GM12878 (cell line): ENCODE data around the gene MYO16. TPM values are rescaled to one million over a fixed set of nuclear protein-coding genes. Genes with fewer than 3 reads are reported as not detected.

Experiments used
- ATAC-seq: fragments of 200-7000 bp; cut with Tn5 transposase; 3 replicates; pipeline ENCODE4 v1.9.1; 2020; ENCODE audit warnings: mild to moderate bottlenecking, moderate library complexity
- BruUV-seq: library from RNA; stranded (reverse); fragments of 400-500 nt; replicated peaks from 2 replicates; lab custom pipeline; 2021; lab: Mats Ljungman, UMichigan
- CTCF ChIA-PET: fragments of 300-600 bp; sonication (Branson Sonifier 250); formaldehyde crosslinking; extraction: SDS; loops from one replicate; lab custom pipeline; 2021; ENCODE audit warnings: inconsistent platforms; lab: Yijun Ruan, JAX
- POLR2A ChIA-PET: fragments of 350-600 bp; formaldehyde crosslinking; extraction: SDS; loops from one replicate; lab custom pipeline; 2021; ENCODE audit warnings: inconsistent platforms; lab: Charles Lee
- RAD21 ChIA-PET: fragments of 300-600 bp; sonication (Branson Sonifier 250); formaldehyde crosslinking; loops from one replicate; lab custom pipeline; 2023; ENCODE audit warnings: antibody characterized with exemption; ENCODE audit not compliant: unreplicated experiment; lab: Charles Lee
- SMC1A ChIA-PET: fragments of 300-600 bp; sonication (Branson Sonifier 250); formaldehyde crosslinking; loops from one replicate; lab custom pipeline; 2023; ENCODE audit not compliant: unreplicated experiment, uncharacterized antibody; lab: Charles Lee
- DNase-seq: peaks from one replicate; pipeline ENCODE4 v3.0.0-alpha.2; 2011; ENCODE audit warnings: low read depth, low spot score
- FAIRE-seq: peaks from 3 replicates; lab custom pipeline; 2011; peaks lifted over from hg19 to GRCh38; lab: Jason Lieb, UNC
- H2AFZ ChIP-seq: 2 replicates; pipeline ENCODE4 v1.6.0; 2011; ENCODE audit warnings: low read depth, low read length, control low read depth; ENCODE audit not compliant: control insufficient read depth
- H3K27ac ChIP-seq: 2 replicates; pipeline ENCODE4 v1.5.1; 2011; ENCODE audit warnings: control low read depth; ENCODE audit not compliant: control insufficient read depth, insufficient read depth
- H3K27me3 ChIP-seq, 2 experiments: replicated peaks in 1 of 2; 2 replicates each; pipeline versions ENCODE4 v1.6.0 to v1.6.1; 2011; ENCODE audit warnings: low read length in 1 of 2; ENCODE audit not compliant: control insufficient read depth in 2 of 2, insufficient read depth in 2 of 2
- H3K36me3 ChIP-seq, 2 experiments: 2 replicates each; pipeline ENCODE4 v1.5.1; 2011; ENCODE audit warnings: low read length in 1 of 2; ENCODE audit not compliant: control insufficient read depth in 2 of 2, insufficient read depth in 2 of 2
- H3K4me1 ChIP-seq: 2 replicates; pipeline ENCODE4 v1.6.1; 2011; ENCODE audit warnings: mild to moderate bottlenecking, low read length, moderate library complexity, mixed read lengths; ENCODE audit not compliant: control insufficient read depth, insufficient read depth
- H3K4me2 ChIP-seq: 2 replicates; pipeline ENCODE4 v1.6.0; 2011; ENCODE audit warnings: control low read depth; ENCODE audit not compliant: control insufficient read depth, insufficient read depth
- H3K4me3 ChIP-seq: fragments of 200-600 bp; sonication (generic); 2 replicates; pipeline ENCODE4 v1.5.1; 2016
- H3K79me2 ChIP-seq: 2 replicates; pipeline ENCODE4 v1.6.0; 2011; ENCODE audit warnings: low read length; ENCODE audit not compliant: control insufficient read depth, insufficient read depth
- H3K9ac ChIP-seq: 2 replicates; pipeline ENCODE4 v1.8.0; 2011; ENCODE audit warnings: low read length, control low read depth, mixed read lengths; ENCODE audit not compliant: control insufficient read depth, insufficient read depth
- H3K9me3 ChIP-seq: replicated peaks from 3 replicates; pipeline ENCODE4 v1.5.1; 2011; ENCODE audit warnings: mild to moderate bottlenecking, low read length; ENCODE audit not compliant: control insufficient read depth, insufficient read depth
- H4K20me1 ChIP-seq: 2 replicates; pipeline ENCODE4 v1.6.0; 2011; ENCODE audit not compliant: control insufficient read depth, insufficient read depth
- ATF2 ChIP-seq: IDR thresholded peaks from 2 replicates; pipeline ENCODE4 v1.6.1; 2012; ENCODE audit warnings: low read length, inconsistent platforms
- NRF1 ChIP-seq: conservative IDR thresholded peaks from 2 replicates; pipeline ENCODE4 v1.6.1; 2011; ENCODE audit warnings: mild to moderate bottlenecking, low read depth, low read length, improper control_type of control experiment
- POLR2AphosphoS5 ChIP-seq: IDR thresholded peaks from 2 replicates; pipeline ENCODE4 v1.6.1; 2011; ENCODE audit warnings: mild to moderate bottlenecking, low read length, inconsistent platforms
- WGBS: methylation state at CpG from one replicate; pipeline ENCODE4 v1.1.6; 2016; ENCODE audit warnings: low lambda C conversion rate; ENCODE audit not compliant: insufficient replicate concordance, insufficient coverage; ENCODE audit errors: missing lambda C conversion rate; 5-methylcytosine and 5-hydroxymethylcytosine counted together
- in situ Hi-C: fragments of 300-500 bp; cut with MboI; formaldehyde crosslinking; loops from 9 replicates; pipeline ENCODE4 v1.14.3; 2018; ENCODE audit warnings: mixed read lengths
- intact Hi-C: fragments of 100-400 bp; cut with micrococcal nuclease; formaldehyde crosslinking; loops from one replicate; pipeline ENCODE4 v1.14.2; 2022; ENCODE audit not compliant: unreplicated experiment
- polyA plus RNA-seq, 11 experiments: library from polyadenylated mRNA; depleted of rRNA in 4 of 11; unstranded in 6 of 11; stranded (reverse) in 5 of 11; fragments of >200 nt; fragmentation: Nextera tagmentation in 4 of 11; fragmentation: Illumina TruSeq in 1 of 11; extraction: Ambion mirVana in 4 of 11; extraction: Trizol in 1 of 11; gene quantifications; 1 replicate in 1 of 11; 2 replicates in 10 of 11; pipeline versions ENCODE4 v1.2.1 to v1.2.3, GENCODE V29; 2011 to 2016; ENCODE audit warnings: inconsistent platforms in 2 of 11, missing spikeins in 2 of 11, low read depth in 1 of 11
- total RNA-seq, 4 experiments: library from RNA; depleted of rRNA in 3 of 4; stranded (reverse); fragments of >200 nt in 3 of 4; fragmentation: Illumina TruSeq in 1 of 4; extraction: Trizol in 1 of 4; gene quantifications; 2 replicates each; pipeline versions ENCODE4 v1.2.1 to v1.2.3, GENCODE V29; 2013 to 2021
- TF ChIP-seq, protein P1 (sequence below): fragments of 450-650 bp; IDR thresholded peaks from 2 replicates; pipeline ENCODE4 v1.6.1; 2017; ENCODE audit warnings: mild to moderate bottlenecking, moderate library complexity

The MYO16 gene
- total and polyA plus RNA-seq, 10 of the 15 experiments (the other 5 are each of a cell fraction or from before 2014, with no cell fraction given): under 0.01 to 1.7 (median 0.05) TPM; not detected in 4

DNA sequence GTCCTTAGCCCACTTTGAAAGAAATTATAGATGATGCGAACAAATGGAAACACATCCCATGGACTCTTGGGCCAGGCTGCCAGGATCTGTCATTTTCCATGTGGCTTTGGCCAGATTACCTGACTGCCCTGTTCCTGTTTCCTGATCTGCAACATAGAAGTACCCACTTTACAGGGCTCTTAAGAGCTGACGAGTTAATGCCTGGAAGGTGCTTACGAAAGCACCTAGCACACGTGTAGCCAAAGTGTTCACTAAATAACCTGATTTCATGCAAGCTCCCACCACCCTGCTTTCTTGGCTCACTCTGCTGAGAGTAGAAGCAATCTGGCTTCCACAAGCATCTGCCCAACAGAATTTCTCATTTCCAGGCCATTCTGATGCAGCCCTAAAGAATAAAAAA, 575.2 kb downstream of the MYO16 start:
- Histone ChIP-seq H3K36me3 (no peaks in the 10 kb centered on the region), H4K20me1 (no peaks in the 10 kb centered on the region), H3K4me3 (no peak overlapping the region), H3K4me1 (no peaks in the 10 kb centered on the region), H2AFZ (no peak overlapping the region), H3K27me3 (no peaks in the 10 kb centered on the region), H3K79me2 (no peaks in the 10 kb centered on the region), H3K9me3 (no peaks in the 10 kb centered on the region), H3K9ac (no peak overlapping the region), H3K4me2 (no peak overlapping the region), H3K27ac (no peak overlapping the region)
- no peak for ATAC-seq
- no peak for FAIRE-seq
- intact Hi-C loops (no loop called here), in situ Hi-C loops (no loop called here)
- ChIA-PET POLR2A (no interaction called here), RAD21 (interaction anchor here (2.0 kb wide), 1 partner anchor 19 kb away, joined by 4 read pairs; no protein-coding TSS in a partner anchor), SMC1A (interaction anchor here (0.6 to 3.8 kb wide), 4 partner anchors 9 to 69 kb away, joined by 3 to 12 read pairs (median 4); no protein-coding TSS in a partner anchor), CTCF (interaction anchor here (0.6 to 1.2 kb wide), 2 partner anchors 19 to 51 kb away, joined by 3 read pairs; no protein-coding TSS in a partner anchor)
- WGBS: 53% methylated on average over 4 of the region's 4 CpGs
- no peak for DNase-seq
- BruUV-seq: no TSS peak
- no peak for TF ChIP-seq NRF1
- TF ChIP-seq ATF2: no peak
- TF ChIP-seq POLR2AphosphoS5: no peak
- TF ChIP-seq, protein P1, sequence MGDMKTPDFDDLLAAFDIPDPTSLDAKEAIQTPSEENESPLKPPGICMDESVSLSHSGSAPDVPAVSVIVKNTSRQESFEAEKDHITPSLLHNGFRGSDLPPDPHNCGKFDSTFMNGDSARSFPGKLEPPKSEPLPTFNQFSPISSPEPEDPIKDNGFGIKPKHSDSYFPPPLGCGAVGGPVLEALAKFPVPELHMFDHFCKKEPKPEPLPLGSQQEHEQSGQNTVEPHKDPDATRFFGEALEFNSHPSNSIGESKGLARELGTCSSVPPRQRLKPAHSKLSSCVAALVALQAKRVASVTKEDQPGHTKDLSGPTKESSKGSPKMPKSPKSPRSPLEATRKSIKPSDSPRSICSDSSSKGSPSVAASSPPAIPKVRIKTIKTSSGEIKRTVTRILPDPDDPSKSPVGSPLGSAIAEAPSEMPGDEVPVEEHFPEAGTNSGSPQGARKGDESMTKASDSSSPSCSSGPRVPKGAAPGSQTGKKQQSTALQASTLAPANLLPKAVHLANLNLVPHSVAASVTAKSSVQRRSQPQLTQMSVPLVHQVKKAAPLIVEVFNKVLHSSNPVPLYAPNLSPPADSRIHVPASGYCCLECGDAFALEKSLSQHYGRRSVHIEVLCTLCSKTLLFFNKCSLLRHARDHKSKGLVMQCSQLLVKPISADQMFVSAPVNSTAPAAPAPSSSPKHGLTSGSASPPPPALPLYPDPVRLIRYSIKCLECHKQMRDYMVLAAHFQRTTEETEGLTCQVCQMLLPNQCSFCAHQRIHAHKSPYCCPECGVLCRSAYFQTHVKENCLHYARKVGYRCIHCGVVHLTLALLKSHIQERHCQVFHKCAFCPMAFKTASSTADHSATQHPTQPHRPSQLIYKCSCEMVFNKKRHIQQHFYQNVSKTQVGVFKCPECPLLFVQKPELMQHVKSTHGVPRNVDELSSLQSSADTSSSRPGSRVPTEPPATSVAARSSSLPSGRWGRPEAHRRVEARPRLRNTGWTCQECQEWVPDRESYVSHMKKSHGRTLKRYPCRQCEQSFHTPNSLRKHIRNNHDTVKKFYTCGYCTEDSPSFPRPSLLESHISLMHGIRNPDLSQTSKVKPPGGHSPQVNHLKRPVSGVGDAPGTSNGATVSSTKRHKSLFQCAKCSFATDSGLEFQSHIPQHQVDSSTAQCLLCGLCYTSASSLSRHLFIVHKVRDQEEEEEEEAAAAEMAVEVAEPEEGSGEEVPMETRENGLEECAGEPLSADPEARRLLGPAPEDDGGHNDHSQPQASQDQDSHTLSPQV: no peak
